Activated naive CD8-positive, alpha-beta T cell treated with anti-CD3 and anti-CD28 coated beads, Interleukin-2, amount 50 U/mL, for 16 hours (primary cell): ENCODE results near the gene ROPN1.

ENCODE experiments used
- DNase-seq: peaks from one replicate; pipeline ENCODE4 v3.0.0-alpha.2; 2020; ENCODE audit warnings: low read depth, low spot score

Gene ROPN1

GRCh38 chr3:123949641-123950040 is 42.3 kb downstream of the ROPN1 start:
- DNase-seq, result no peak

GRCh38 chr3:123948449-123948848 is 43.5 kb downstream of the ROPN1 start:
- DNase-seq, result no peak

DNA sequence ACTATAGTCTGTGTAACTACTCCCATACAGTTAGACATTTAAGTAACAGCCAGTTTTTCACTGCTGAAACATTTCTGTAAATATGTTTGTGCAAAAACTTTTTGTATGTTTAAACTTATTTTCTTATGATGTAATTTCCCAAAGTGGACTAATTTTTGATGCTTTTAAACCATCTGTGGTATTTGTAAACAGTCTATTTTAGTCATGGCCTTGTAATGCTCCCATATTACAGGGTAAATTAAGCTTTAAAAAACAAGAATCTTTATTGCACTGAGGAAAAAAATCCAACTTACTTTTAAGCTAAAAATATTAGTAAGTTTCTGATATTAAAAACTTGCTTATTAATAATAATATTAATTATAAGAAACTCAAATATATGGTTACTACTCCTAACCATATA is 44.4 kb downstream of the ROPN1 start:
- DNase-seq, result no peak

GRCh38 chr3:123941542-123941941 is 50.4 kb downstream of the ROPN1 start:
- DNase-seq, result no peak

- DNase-seq, result no peak
Observed at GRCh38 chr3:123941121-123941520, 50.8 kb downstream of the ROPN1 start.

DNA sequence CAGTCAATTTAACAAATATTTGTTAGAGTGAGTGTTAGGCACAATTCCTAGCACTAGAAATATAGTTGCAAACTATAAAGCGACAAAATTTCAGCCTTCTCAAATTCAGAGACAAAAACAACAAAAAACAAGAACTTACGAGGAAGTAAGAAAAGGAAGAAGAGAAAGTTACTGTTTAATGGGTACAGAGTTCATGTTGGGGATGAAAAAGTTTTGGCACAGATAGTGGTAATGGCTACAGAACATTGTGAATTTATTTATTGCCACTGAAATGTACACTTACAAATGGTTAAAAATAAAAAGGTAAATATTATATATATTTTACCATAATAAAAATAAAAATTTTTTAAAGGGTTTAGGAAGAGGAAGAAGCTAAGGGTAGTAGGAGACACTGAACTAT is 52.2 kb downstream of the ROPN1 start:
- no peak for DNase-seq

GRCh38 chr3:123936400-123936799 is 55.5 kb downstream of the ROPN1 start:
- no peak for DNase-seq

DNA sequence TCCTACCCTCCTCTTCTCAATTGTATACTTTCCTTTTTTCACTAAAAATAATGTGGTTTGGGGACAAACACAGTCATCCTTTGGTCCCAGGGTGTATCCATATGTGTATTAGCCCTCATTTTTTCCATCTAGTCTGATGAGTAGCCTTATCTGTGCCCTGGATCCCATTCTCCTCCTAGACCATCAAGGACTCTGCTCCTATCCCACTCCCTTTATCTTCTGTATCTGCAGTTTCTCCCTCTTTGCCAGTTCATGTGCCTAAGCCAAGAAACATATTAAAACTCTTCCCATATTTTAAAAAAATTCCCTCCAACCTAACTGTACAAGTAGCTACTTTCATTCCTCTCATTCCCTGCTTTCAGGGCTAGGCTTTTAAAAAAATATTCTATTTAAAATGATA is 56.1 kb downstream of the ROPN1 start:
- no peak for DNase-seq

DNA sequence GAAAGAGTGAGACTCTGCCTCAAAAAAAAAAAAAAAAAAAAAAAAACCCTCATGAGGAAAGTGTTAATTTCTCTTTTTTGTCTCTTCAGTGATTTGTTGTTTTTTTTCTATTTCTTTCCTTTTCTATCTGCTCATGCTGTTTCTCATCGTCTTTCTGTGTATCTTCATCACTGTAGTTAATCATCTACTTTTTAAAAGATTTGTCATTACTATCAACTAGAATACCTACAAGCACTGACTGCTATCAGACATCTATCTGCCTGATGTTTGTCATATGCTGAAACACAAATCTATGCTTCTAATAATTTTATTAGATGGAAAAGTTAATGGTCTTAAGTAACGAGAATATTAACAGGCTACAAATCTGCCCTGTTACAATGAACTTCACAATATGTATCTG is 57.7 kb downstream of the ROPN1 start:
- no peak for DNase-seq

DNA sequence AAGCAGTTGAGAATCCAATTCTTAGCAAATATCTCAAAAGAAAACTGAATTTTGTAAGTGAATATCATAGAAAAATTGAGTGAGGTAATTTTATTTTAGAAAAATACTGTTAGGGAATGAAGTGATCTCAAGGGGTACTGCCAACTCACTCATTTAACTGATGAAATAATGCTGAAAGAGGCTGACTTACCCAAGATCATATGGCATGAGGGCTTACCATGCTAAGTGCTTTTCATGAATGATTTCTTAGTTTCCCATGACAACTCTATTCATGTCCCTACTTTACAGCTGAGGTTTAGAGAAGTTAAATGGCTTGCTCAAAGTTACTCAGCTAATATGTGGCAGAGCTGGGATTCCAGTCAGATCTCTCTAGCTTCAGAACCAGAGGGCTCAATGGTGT is 61.5 kb downstream of the ROPN1 start:
- DNase-seq, result no peak

- DNase-seq, result no peak
Observed at GRCh38 chr3:123929325-123929724, 62.6 kb downstream of the ROPN1 start.

DNA sequence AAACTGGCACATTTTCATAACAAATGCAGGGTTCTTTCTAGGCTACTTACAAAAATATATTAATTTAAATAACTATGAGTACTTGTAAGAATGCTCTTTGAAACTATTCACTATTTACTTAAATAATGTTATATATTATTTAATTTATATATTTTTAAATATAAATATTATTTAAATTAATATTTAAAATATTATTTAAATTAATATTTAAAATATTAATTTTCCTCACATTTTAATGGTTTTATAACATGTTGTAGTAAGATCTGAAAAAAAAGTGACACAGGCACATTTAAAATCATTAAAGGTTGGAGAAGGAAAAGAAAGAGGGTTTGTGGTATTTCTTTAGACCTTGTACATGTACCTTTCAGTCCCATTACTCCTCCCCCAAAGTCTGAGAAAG is 65.5 kb downstream of the ROPN1 start:
- no peak for DNase-seq

DNA sequence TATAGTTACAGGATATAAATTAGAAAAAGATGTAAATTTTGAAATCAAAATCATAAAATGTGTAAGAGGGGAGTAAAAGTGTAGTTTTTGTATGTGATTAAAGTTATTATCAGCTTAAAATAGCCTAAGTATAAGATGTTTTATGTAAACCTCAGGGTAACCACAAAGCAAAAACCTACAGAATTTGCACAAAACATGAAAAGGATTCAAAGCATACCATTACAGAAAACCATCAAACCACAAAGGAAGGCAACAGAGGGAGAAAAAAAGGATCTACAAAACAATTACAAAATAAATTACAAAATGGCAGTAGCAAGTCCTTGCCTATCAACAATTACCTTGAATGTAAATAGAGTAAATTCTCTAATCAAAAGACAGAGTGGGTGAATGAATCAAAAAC is 71.1 kb downstream of the ROPN1 start:
- DNase-seq, result no peak

- DNase-seq, result no peak
Observed at GRCh38 chr3:123920383-123920782, 71.5 kb downstream of the ROPN1 start.

DNA sequence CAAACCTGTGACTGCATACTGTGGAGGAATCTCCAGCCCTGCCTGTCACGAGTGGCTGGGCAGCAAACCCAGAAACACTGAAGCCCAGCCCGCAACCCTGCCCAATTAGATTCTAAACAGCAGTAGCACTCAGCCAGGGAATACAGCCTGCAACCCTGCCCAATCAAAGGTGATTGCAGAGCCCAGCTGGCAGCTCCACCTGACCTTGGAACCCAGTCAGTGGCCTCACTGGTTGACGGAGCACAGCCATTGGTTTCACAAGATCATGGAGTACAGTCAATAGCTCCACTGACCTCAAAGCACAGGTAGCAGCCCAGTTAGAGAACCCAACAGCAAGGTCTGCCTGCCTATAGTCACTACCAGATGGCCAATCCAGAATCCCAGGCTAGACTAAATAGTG is 72.6 kb downstream of the ROPN1 start:
- no peak for DNase-seq
